Type B pancreatic cell (in vitro differentiated cells): ENCODE measurements around the gene LIPC. TPM values are rescaled to one million over a fixed set of nuclear protein-coding genes. Genes with fewer than 3 reads are reported as not detected.
A peak's percentile ranks its signal among the peaks of the same experiment; 100 is the strongest.

Source experiments
- DNase-seq: peaks from one replicate; pipeline ENCODE4 v3.0.0; 2021; ENCODE audit warnings: mixed read lengths; ENCODE audit not compliant: unreplicated experiment; ENCODE audit errors: extremely low spot score
- H3K27ac Mint-ChIP-seq: 2 replicates; pipeline ENCODE4 v1.8.0; 2021; ENCODE audit warnings: mild to moderate bottlenecking, mixed read lengths
- H3K27me3 Mint-ChIP-seq: 2 replicates; pipeline ENCODE4 v1.8.0; 2021; ENCODE audit warnings: mixed read lengths
- H3K36me3 Mint-ChIP-seq: 2 replicates; pipeline ENCODE4 v1.8.0; 2021; ENCODE audit warnings: mixed read lengths
- H3K4me1 Mint-ChIP-seq: one replicate; pipeline ENCODE4 v1.8.0; 2021; ENCODE audit warnings: mixed read lengths; ENCODE audit not compliant: unreplicated experiment
- H3K4me3 Mint-ChIP-seq: 2 replicates; pipeline ENCODE4 v1.8.0; 2021; ENCODE audit warnings: mild to moderate bottlenecking, mixed read lengths
- H3K9me3 Mint-ChIP-seq: 2 replicates; pipeline ENCODE4 v1.8.0; 2021; ENCODE audit warnings: mixed read lengths
- CTCF ChIP-seq: fragments of 200-600 bp; sonication (generic); conservative IDR thresholded peaks from 2 replicates; pipeline ENCODE4 v1.5.0; 2021; ENCODE audit warnings: antibody characterized with exemption, mild to moderate bottlenecking
- total RNA-seq: library from RNA; stranded (reverse); gene quantifications from 2 replicates; pipeline ENCODE4 v1.2.1, GENCODE V29; 2021; ENCODE audit warnings: low replicate concordance

The LIPC gene
- total RNA-seq, 1 donor from 2014 or later = 10.9 TPM

DNA sequence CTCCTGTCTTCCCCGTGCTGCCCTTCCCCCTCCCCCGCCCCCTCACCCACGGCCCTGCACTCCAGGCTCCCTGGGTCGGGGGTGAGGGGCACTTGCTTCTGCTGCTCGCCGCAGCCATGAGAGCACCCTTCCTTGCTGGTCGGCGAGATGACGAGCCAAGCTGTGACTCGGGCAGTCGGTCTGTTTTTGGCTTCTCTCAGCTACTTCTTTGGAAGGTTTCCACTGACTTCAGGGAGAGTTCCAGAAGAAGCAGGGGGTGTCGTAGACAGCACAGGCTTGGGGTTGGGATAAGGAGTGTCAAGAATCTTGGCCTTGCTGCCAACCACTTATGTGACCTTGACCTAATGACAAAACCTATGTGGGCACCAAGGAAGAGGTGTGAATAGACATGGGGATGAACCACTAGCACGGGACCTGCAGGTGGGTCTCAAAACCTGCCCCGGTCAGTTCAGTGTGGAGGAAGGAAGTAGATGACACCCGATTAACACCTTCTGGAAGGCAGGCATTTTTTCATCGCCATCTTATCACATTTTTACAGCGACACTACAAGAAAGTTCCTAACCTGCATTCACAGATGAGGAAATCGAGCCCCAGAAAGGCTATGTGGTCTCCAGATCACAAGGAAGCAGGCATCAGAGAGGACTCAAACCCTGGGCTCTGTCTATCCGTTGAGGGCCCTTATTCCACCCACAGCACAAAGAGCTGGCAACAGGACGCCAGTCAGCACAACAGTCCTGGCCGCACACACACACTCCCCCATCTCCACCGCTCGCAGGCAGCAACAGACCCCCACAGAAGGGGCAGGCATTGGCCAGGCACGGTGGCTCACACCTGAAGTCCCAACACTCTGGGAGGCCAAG lies 120.9 kb downstream of the LIPC start:
- H3K27ac Mint-ChIP-seq = peak overlapping the region; percentile 93
- TF ChIP-seq CTCF = no peak
- H3K4me3 Mint-ChIP-seq = no peak overlapping the region
- no peak for DNase-seq
- H3K36me3 Mint-ChIP-seq = no peaks in the 10 kb centered on the region
- peaks cover 35% of the 10 kb centered on the region for H3K4me1 Mint-ChIP-seq
- no peaks in the 10 kb centered on the region for H3K9me3 Mint-ChIP-seq
- no peaks in the 10 kb centered on the region for H3K27me3 Mint-ChIP-seq

- no peak for TF ChIP-seq CTCF
- Mint-ChIP-seq H3K4me3 (peak overlapping the region; percentile 62), H3K27me3 (no peaks in the 10 kb centered on the region), H3K27ac (peak overlapping the region; percentile 69), H3K36me3 (no peaks in the 10 kb centered on the region), H3K9me3 (no peaks in the 10 kb centered on the region), H3K4me1 (peaks cover 35% of the 10 kb centered on the region)
- no peak for DNase-seq
These were observed 121.7 kb downstream of the LIPC start for GRCh38 chr15:58553365-58553918.

DNA sequence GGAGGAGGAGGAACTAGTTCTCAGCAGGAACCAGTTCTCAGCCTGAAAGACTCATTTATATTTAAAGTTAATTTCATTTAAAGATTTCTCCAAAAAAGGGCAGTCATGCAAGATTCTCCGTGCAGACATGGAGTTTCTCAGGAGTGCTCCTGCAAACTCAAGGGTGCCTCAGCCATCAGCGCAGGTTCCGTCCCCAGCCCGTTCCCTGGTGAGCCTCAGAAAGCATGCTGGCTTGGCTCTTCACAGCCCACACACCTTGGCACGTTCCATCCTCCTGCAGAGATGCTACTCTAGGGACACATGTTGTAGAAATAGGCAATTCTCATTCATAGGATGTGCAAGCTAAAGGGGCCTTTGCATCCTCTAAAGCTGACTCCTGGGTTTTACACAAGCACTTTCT lies 123.0 kb downstream of the LIPC start:
- no peak for TF ChIP-seq CTCF
- no peaks in the 10 kb centered on the region for H3K9me3 Mint-ChIP-seq
- peaks cover 35% of the 10 kb centered on the region for H3K4me1 Mint-ChIP-seq
- no peak for DNase-seq
- no peaks in the 10 kb centered on the region for H3K36me3 Mint-ChIP-seq
- H3K4me3 Mint-ChIP-seq = peak overlapping the region; percentile 3
- H3K27me3 Mint-ChIP-seq = no peaks in the 10 kb centered on the region
- H3K27ac Mint-ChIP-seq = peak overlapping the region; percentile 13

DNA sequence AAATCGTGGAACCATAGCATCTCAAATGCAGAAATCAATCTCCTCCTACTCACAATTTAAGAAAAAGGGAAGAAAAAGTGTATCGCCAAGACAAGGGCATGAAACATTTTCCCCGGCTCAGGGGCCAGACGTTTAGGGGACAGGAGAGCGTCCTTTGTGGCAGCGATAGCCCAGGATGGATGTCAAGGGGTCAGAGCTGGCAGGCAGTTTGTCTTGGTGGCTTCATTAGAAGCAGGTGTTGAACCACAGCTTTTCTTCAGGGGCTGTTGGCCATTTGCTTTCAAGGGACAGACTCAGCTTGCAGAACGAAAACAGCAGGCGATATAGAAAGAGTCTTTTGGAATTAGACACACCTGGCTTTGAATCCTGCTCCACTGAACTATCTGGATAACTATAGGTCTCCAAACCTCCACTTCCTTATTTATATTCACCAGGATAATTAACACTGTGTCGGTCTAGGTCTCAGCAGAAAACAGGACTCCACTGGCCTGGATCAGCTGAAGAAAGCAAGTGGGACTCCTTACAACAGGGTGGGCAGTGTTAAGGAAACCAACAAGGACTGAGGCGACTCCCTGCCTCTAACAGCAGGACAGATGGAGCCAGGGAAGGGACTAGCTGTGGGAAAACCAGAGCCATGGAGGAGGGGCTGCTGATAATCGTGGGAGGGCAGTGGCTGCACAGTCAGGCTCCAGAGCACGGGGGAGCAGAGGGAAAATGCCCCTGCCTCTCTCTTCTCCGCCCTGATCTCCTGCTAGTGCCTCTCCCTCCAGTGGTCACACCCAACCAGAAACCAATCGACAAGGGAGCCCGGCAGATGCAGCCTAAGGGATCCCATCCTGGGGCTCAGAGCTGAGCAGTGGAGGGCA lies 123.6 kb downstream of the LIPC start:
- Mint-ChIP-seq H3K9me3 (peaks cover 4% of the 10 kb centered on the region), H3K4me1 (peaks cover 36% of the 10 kb centered on the region), H3K27me3 (no peaks in the 10 kb centered on the region), H3K4me3 (peak overlapping the region; percentile 26), H3K36me3 (no peaks in the 10 kb centered on the region), H3K27ac (peak overlapping the region; percentile 50)
- no peak for TF ChIP-seq CTCF
- DNase-seq = no peak

DNA sequence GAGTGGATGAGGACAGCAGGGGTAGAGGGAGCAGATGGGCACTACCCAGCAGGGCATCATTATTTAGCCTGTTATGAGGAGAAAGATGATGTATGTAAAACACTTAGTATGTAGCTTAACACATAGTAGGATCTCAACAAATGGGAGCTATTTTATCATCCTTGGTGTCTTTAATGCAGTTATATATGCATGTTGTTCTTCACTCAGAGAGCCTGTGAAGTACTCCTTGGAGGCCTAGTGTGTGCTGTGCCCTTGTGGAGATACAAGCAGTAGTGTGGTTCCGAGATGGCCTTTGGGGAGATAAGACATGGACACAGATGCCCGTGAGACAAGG lies 124.2 kb downstream of the LIPC start:
- Mint-ChIP-seq H3K36me3 (no peaks in the 10 kb centered on the region), H3K4me1 (peaks cover 38% of the 10 kb centered on the region), H3K27me3 (no peaks in the 10 kb centered on the region), H3K9me3 (peaks cover 4% of the 10 kb centered on the region), H3K4me3 (peak overlapping the region; percentile 26), H3K27ac (peak overlapping the region; percentile 50)
- TF ChIP-seq CTCF = no peak
- no peak for DNase-seq
